Stromal cell of bone marrow (primary cell): ENCODE results near the gene ADAMTS7.
A peak's percentile ranks its signal among the peaks of the same experiment; 100 is the strongest.
"Not testable (repeated sequence)": the region's sequence is repeated elsewhere in the genome, so short reads cannot be mapped to it uniquely, and the experiment has no call there.

Experiments used
- DNase-seq: peaks from one replicate; pipeline ENCODE4 v3.0.0-alpha.2; 2012; ENCODE audit warnings: low read depth

ADAMTS7 gene

GRCh38 chr15:78811124-78811824, at the start of gene ADAMTS7:
TSS of gene ADAMTS7 (minus strand) at chr15:78811464. CDS start at chr15:78811220, 244 bp downstream.
- DNase-seq: peak; percentile 58

GRCh38 chr15:78859971-78860719, 48.9 kb upstream of the ADAMTS7 start:
- no peak for DNase-seq

- DNase-seq: peak; percentile 84
Observed at GRCh38 chr15:78855746-78856145, 44.5 kb upstream of the ADAMTS7 start.

GRCh38 chr15:78854833-78855372, 43.6 kb upstream of the ADAMTS7 start:
- no peak for DNase-seq

- no peak for DNase-seq
Observed at GRCh38 chr15:78853500-78853899, 42.2 kb upstream of the ADAMTS7 start.

GRCh38 chr15:78850941-78851755, 39.9 kb upstream of the ADAMTS7 start:
- DNase-seq: no peak

- no peak for DNase-seq
Observed at GRCh38 chr15:78850352-78850751, 39.1 kb upstream of the ADAMTS7 start.

GRCh38 chr15:78847387-78847906, 36.2 kb upstream of the ADAMTS7 start:
- not testable (repeated sequence) for DNase-seq

GRCh38 chr15:78846906-78847305, 35.6 kb upstream of the ADAMTS7 start:
- not testable (repeated sequence) for DNase-seq

GRCh38 chr15:78842519-78842918, 31.3 kb upstream of the ADAMTS7 start:
- DNase-seq: no peak

GRCh38 chr15:78841891-78842290, 30.6 kb upstream of the ADAMTS7 start:
- no peak for DNase-seq

GRCh38 chr15:78841376-78841706, 30.1 kb upstream of the ADAMTS7 start:
- DNase-seq: no peak

- peak; percentile 53 for DNase-seq
Observed at GRCh38 chr15:78840661-78841375, 29.6 kb upstream of the ADAMTS7 start.

GRCh38 chr15:78839151-78839550, 27.9 kb upstream of the ADAMTS7 start:
- not testable (repeated sequence) for DNase-seq

- DNase-seq: no peak
Observed at GRCh38 chr15:78838489-78838888, 27.2 kb upstream of the ADAMTS7 start.

GRCh38 chr15:78837543-78837942, 26.3 kb upstream of the ADAMTS7 start:
- DNase-seq: no peak

GRCh38 chr15:78837131-78837530, 25.9 kb upstream of the ADAMTS7 start:
- no peak for DNase-seq

GRCh38 chr15:78836333-78836732, 25.1 kb upstream of the ADAMTS7 start:
- no peak for DNase-seq

GRCh38 chr15:78831229-78832207, 20.3 kb upstream of the ADAMTS7 start:
- no peak for DNase-seq

GRCh38 chr15:78830514-78831228, 19.4 kb upstream of the ADAMTS7 start:
- DNase-seq: no peak
